Stimulated activated CD4-positive, alpha-beta T cell treated with anti-CD3 and anti-CD28 coated beads, Interleukin-12 subunit alpha, Interleukin-12 subunit beta, amount 100 ng/mL, for 4 hours (primary cell): ENCODE data around the gene TMCC1.
"Not testable (repeated sequence)": the region's sequence is repeated elsewhere in the genome, so short reads cannot be mapped to it uniquely, and the experiment has no call there.

Experiments used
- DNase-seq: peaks from one replicate; pipeline ENCODE4 v3.0.0-alpha.2; 2020

Gene TMCC1

DNA sequence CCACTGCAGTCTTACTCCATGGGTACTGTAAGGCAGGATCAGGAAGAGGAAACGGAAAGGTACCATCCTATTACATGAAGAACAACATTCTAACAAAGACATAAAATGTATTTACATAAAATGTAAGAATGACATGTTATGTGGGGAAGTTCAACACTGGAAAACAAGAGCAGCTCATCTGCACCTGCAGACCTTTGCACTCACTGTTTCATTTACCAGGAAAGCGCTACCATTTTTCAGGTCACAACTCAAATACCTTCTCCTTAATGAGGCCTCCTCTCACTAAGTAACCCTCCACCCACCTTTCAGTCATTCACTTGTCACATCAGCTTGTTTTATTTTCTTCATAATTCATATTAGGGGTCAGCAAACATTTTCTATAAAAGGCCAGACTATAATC lies 2.6 kb downstream of the TMCC1 start:
- DNase-seq, result no peak

DNA sequence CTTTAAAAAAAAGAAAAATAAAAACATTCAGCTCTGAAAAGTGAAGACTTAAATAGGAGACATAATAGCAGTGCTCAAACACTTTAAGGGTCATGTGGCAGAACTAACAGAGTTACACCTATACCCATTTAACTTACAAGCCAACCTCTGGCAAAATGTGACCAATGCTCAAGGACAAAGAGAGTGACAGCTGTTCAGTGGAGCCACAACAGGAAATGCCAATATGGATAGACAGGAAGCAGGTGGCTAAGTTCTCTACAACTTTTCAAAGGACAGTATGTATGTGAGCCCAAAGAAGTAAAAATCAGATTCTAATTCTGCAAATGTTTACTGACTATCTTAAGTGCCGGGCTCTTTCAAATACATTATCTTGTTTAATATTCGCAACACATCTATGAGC lies 3.4 kb downstream of the TMCC1 start:
- DNase-seq, result no peak

DNA sequence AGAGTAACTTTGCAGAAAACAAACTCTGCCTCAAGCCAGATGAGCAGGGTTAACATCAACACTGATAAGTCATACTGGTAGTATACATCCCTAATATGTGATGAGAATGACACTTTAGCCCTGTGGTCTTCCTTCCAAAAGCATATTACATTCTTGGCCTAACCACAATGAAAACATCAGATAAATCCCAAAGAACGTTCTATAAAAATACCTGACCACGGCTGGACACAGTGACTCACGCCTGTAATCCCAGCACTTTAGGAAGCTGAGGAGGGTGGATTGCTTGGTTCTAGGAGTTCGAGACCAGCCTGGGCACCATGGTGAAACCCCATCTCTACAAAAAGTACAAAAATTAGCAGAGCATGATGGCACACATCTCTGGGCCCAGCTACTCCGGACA lies 4.7 kb downstream of the TMCC1 start:
- no peak for DNase-seq

DNA sequence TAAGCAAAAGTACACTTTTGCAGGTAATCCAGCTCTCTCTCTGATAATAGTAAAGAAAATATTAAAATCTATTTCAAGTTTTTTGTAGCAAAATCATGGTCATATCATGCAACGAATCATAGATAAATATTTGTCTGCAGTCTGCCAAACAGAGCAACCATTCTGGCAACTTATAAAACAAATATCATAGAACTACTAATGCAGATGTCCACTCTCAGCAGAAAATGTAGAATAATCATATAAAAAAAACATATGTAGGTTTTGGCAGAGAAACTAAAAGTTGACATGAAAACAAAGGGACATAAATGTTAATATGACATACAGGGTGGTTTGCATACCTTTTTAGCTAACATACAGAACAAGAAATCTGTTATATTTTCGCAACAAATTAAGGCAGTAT lies 12.2 kb downstream of the TMCC1 start:
- DNase-seq, result no peak

DNA sequence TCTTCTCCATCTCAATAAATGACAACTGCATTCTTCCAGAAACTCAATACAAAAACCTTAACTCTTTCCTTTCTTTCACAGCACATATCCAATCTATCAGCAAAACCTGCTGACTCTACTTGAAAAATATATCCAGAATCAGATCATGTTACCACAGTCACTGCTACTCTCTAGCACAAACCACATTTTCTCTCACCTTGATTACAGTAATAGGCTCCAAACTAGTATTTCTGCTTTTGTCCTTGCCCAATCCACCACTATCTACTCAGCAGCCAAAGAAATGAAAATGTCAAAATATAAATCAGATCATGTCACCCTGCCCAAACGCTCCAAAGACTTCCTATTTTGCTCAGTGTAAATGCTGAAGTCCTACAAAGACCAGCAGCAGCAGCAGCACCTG lies 15.2 kb downstream of the TMCC1 start:
- no peak for DNase-seq

DNA sequence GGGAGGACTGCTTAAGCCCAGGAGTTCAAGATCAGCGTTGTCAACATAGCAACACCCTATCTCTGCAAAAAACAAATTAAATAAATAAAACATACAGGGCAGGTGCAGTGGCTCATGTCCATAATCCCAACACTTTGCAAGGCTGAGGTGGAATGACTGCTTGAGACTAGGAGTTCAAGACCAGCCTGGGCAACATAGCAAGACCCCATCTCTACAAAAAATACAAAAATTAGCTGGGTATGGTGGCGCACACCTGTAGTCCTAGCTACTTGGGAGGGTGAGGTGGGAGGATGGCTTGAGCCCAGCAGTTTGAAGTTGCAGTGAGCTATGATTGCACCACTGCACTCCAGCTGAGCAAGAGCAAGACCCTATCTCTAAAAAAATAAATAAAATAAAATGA lies 19.0 kb downstream of the TMCC1 start:
- DNase-seq, result not testable (repeated sequence)

DNA sequence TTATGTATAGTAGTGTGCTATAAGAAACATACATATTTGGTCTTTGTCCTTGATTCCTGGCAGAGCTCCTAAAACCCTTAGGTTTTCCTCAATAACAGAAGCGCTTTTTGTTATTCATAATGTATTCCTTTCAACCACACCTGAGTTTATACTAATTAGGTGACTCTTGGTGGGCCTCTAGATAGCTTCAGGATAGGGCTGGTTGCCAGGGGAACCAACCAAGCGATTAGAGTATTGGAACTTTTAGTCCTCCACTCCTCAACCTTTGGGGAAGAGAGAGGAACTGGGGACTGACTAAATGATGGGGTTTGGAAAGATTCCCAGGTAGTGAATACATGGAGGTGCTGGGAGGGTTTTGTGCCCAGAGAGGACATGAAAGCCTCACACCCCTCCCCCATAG lies 24.6 kb downstream of the TMCC1 start:
- no peak for DNase-seq

DNA sequence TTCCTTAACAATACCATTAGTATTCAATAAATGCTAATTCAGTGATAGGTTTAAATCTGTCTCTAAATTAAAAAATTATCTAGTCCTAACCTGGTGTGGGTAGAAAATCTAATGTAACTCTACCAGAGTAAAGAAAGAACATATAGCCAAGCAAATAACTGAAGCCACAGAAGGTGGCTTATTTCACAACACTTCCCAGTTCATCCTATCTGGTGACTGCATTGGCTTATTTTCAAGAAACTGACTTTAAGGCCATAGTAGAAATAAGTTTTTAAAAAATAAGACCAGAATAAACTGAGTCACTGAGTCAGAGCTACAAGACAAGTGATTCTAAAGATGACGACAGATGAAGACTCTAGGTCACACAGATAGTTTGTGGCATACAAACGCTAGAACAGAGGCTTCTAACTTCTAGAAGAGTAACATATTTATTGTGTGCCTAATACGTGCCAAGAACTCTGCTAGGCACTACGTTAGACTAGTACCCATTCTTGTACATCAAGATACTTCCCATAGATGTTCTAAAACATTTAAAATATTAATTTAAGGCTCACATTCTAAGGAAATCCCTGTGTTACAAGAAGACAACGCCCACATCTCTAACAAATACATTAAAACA lies 25.9 kb downstream of the TMCC1 start:
- DNase-seq, result no peak

DNA sequence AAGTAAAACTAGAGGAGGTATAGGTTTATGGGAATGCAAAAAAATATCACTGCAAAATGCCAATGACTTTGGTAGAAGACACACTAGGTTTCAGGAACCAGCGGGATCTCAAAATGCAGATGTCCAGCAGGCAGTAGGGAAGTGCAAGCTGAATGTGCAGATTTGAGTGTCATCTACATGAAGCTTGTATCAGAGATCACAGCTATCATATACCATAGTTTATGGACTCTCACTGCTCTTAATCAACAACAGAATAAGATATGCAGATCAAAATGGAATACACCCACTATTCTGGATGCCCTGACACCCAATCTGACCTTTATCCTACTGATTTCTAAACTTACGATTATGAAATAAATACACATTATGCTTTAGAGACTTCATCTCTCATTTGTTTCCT lies 27.7 kb downstream of the TMCC1 start:
- no peak for DNase-seq

DNA sequence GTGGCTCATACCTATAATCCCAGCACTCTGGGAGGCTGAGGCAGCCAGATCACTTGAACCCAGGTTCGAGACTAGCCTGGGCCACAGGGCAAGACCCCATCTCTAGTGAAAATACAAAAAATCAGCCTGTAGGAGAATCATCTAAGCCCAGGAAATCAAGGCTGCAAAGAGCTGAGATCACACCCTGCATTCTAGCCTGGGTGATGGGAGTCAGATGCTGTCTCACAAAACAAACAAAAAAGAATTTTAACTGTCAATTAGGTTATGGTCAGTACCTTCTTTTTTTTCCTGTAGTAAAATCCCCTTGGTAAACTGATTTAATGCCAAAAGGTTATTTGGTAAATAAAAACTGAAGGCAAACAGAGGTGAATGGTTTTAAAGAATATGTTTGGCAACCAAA lies 29.0 kb downstream of the TMCC1 start:
- no peak for DNase-seq

DNA sequence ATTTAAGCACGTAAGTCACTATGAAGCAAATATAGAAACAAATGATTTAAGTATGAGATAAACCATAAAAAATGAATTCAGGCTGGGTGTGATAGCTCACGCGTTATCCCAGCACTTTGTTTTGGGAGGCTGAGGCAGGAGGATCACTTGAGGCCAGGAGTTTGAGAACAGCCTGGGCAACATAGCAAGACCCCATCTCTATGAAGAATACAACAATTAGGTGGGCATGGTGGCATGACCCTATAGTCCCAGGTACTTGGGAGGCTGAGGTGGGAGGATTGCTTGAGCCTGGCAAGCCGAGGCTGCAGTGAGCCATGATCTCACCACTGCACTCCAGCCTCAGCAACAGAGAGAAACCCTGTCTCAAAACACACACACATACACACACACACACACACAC lies 34.2 kb downstream of the TMCC1 start:
- no peak for DNase-seq

DNA sequence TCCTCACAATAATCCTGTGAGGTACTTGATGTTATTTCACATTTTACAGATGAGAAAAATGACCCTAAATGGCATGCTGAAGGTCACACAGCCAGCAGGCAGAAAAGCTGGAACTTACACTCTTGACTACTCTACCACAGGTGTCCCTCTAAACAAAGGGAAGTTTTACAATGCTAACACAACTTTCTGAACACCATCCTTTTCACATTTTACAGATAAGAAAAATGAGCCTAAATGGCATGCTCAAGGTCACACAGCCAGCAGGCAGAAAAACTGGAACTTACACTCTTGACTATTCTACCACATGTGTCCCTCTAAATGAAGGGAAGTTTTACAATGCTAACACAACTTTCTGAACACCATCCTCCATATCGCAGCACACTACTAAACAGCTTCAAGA lies 35.6 kb downstream of the TMCC1 start:
- DNase-seq, result no peak

DNA sequence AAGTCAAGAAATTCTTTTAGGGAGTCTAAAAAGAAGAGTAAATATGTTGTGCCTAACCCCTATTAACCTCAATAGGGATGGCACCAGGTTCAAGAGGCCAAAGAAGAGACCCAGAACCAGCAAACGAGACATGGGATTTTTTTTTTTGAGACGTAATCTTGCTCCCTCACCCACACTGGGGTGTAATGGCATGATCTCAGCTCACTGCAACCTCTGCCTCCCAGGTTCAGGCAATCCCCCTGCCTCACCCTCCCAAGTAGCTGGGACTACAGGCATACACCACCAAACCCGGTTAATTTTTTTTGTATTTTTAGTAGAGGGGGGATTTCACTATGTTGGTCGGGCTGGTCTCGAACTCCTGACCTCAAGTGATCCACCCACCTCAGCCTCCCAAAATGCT lies 36.7 kb downstream of the TMCC1 start:
- not testable (repeated sequence) for DNase-seq

DNA sequence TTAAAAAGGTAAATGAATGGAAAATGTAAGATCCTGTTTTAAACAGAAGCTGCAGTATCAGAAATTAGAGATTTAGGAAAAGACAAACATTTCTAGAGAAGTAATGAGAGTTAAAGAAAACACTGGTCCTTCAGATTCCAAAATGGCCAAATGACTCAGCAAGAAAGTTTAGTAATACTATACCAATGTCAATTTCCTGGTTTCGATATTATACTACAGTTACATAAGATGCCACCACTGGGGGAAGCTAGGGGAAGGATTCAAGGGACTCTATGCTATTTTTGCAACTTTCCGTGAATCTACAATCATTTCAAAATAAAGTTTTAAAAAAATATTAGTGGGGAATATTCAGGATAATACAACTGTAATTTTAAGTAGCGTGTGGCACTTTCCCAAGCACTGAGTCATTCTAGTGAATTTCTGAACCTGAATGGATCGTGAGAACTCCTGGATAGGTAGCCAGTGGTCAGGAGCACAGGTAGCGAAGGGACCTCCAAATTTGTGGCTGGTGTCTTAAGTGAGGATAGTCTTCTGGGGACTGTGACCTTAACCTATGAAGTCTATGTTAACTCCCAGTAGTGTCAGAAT lies 37.6 kb downstream of the TMCC1 start:
- no peak for DNase-seq

DNA sequence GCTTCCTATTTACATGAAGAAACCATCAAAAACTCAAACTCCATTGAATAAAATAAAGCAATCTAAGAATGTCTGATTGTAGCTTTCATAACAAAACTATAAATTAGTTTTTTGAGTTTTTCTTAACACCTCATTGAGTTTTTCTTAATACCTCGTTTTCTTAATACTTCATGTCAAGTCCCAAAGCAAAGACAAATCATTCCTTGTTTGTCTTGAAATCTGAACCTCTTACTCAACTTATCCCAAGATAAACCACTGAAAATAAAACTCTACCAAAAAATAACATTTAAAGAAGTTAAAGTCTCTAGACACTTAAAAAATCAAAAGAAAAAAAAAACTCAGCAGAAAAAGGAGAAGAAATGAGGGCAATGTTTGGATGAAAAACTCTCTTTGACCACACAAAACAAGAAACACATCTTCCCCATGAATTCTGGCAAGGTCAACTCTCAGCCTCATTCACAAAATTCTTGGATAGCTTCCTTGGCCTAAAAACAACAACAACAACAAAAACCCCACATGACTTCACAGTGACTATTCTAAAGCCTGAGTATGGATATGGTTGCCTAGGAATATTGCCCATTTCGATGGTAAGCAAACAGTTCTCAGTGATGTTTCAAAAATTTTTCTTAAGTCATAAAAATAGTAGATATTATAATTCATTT lies 38.2 kb downstream of the TMCC1 start:
- DNase-seq, result no peak

DNA sequence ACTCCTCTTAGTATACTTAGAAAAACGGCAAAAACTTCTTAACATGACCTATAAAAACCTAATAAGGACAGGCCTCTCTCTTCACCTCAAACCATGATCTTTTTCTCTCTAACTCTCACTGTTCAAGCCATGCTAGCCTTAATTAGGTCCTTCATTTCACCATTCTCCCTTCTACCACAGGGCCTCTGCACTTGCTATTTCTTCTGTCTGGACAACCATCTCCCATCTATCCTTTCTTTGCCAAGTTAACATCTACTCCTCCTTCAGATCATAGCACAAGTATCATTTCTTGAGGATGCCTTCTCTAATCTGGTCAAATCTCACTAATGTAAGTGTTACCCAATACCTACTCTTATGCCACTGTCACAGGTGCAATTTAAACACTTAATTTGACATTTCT lies 39.1 kb downstream of the TMCC1 start:
- DNase-seq, result no peak

DNA sequence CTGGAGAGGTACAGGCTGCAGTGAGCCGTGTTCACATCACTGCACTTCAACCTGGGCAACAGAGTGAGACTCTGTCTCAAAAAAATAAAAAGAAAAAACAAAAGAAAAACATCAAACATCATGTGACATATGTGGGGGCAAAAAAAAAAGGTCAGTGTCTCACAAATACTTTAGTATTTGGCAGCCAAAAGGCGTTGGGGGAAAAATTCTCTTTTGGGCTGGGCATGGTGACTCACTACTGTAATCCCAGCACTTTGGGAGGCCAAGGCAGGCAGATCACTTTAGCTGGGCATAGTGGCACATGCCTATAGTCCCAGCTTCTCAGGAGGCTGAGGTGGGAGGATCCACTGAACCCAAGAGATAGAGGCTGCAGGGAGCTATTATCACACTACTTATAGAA lies 47.6 kb downstream of the TMCC1 start:
- DNase-seq, result no peak

DNA sequence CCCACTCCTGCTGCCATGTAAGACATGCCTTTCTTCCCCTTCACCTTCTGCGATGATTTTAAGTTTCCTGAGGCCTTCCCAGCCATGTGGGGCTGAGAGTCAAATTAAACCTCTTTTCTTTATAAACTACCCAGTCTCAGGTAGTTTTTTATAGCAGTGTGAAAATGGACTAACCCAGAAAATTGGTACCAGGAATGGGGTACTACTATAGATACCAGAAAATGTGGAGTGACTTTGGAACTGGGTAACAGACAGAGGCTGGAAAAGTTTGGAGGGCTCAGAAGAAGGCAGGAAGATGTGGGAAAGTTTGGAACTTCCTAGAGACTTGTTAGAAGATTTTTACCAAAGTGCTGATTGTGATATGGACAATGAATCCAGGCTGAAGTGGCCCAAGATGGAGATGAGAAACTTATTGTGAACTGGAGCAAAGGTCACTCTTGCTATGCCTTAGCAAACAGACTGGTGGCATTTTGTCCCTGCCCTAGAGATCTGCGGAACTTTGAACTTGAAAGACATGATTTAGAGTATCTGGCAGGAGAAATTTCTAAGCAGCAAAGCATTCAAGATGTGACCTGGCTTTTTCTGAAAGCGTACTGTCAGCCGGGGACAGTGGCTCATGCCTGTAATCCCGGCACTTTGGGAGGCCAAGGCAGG lies 52.7 kb downstream of the TMCC1 start:
- DNase-seq, result no peak

DNA sequence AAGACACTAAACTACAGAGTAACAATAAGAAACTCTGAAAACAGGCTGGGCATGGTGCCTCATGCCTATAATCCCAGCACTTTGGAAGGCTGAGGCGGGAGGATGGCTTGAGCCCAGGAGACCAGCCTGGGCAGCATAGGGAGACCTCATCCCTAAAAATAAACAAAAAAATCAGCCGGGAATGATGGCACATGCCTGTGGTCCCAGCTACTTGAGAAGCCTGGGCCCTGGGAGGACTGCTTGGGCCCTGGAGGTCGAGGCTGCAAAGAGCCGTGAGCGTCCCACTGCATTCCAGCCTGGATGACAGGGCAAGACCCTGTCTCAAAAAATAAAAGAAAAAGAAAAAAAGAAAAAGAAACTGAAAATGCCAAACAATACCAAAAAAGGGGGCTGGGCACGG lies 55.4 kb downstream of the TMCC1 start:
- DNase-seq, result no peak

DNA sequence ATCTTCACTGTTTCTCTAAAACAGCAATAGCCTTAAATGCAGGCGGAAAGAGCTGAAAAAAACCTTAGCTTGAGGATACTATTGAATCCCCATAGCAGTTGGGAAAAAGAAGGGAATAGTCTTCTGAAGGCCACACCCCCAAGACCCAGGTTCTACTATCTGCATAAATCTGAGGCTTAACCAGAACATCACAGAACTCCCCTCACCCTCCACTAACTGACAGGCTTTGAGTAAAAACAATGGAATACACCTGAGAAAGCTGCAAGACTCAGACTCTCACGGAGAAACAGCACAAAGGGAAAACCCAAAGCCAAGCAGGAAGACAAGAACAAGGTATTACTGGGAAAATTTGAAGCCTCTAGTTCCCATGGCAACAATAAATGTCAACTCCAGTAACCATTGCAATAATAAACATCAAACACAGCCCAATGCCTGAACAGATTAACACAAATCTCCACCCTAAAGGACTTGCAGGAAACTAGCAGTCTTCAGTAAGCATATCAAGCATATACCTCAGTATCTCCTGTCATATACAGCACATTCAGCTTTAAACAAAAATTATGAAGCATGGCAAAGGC lies 56.4 kb downstream of the TMCC1 start:
- no peak for DNase-seq

DNA sequence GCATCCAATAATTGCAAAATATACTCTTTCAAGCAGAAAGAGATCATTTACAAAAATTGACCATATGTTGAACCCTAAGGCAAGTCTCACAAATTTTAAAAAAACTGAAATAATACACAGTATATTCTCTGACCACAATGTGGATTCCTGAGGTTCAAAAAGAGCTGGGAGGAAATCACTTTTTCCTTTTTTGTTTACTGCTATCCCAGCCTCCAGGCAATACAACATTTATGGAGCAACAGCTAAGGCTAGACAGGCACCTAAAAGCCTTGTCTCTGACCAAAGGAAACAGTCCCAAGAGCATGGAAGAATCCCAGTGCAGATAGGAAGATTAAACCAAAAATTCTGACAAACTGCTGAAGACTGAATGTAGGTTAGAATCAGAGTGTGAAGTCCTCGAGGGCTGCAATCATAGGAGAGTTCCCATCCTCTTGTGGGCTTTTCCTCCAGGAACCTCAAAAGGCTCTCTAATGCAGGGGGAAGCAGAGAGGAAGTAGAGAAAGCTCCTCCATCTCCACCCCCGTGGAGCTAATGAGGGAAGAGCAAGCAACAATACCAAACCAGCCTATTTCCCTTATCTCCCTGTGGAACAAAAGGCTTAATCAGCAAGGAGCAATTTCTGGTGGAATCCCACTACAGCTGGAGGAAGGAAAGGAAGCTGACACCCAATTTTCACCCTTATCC lies 57.0 kb downstream of the TMCC1 start:
- no peak for DNase-seq

DNA sequence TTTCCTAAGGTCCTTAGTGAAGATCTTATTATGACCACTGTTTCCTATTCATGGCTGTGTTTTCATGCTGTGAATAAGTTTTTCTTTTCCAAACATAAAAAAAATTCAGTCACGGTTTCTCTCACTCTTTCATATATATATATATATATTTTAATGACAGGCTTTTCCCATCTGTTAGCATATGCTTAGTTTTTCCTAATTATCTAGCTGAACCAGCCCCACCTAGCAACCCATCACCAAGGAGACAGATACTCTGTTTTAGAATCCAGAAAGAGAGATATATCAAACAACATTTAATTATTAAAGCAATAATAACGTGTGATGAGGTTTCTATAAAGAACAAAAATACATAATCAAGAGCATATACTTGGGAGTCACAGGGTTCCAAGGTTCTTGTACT lies 58.3 kb downstream of the TMCC1 start:
- DNase-seq, result no peak

DNA sequence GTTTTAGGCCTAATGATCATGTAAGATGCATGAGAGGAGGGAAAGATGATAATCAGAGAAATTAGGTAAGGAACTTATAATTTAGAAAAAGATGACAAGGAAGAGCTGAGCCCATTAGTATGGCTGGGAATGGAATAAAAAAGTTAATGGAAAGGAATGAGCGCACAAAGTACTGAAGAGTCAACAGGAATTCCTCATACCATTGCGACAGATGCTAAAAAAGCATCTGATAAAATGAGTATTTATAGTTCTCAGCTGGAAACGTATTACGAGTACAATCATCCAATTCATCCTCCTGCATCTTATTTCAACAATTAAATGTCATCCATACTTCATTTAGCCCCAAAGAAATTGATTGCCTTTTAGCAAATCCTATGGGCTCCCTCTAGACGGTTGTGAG lies 58.9 kb downstream of the TMCC1 start:
- no peak for DNase-seq
